ENCODE measurements around the gene DOCK4. TPM values are rescaled to one million over a fixed set of nuclear protein-coding genes. Genes with fewer than 3 reads are reported as not detected.

Gene DOCK4
- total RNA-seq, 1 donor from 2014 or later = 43.5 TPM

GRCh38 chr7:112072541-112073245, 133.5 kb downstream of the DOCK4 start:
- intact Hi-C loops (cut with DNase I) = no loop called here
- Histone ChIP-seq H3K36me3 (no peaks in the 10 kb centered on the region), H3K4me3 (no peak overlapping the region), H3K27ac (no peak overlapping the region), H3K4me1 (no peaks in the 10 kb centered on the region), H3K9me3 (no peaks in the 10 kb centered on the region), H3K27me3 (no peaks in the 10 kb centered on the region)
- no peak for DNase-seq (ENCODE audit: low spot score in 2 of 2)
- no peak for TF ChIP-seq CTCF (IDR thresholded peaks at IDR 0.05)

GRCh38 chr7:112071856-112072255, 134.3 kb downstream of the DOCK4 start:
- intact Hi-C loops (cut with DNase I) = no loop called here

DNA sequence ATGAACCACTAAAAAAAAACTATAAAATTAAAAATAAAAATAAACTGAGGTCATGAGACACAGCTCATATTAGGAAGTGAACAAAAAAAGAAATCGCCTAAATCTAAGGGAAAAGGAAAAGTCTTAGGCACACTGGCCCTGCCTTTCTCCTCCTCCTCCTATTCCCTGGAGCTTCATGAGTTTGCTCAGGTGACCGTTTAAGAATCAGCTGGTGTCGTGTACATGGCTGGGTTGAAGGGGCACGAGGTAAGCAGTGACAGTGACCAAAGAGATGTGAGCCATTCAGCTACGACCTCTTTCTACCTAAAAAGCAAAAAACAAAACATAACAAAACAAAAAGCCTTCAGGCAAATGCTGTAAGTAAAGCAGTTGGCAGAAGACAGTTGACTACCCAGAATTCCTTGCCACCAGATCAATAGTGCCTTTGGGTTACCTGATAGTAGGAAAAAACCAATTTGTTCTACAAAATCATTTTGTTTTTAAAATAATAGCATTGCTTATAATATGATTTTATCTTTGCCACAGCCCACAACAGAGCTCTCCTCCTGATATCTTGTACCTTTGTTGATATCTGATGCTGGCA, 135.4 kb downstream of the DOCK4 start:
- Histone ChIP-seq H3K4me1 (no peaks in the 10 kb centered on the region), H3K27ac (no peak overlapping the region), H3K9me3 (no peaks in the 10 kb centered on the region), H3K36me3 (no peaks in the 10 kb centered on the region), H3K27me3 (no peaks in the 10 kb centered on the region), H3K4me3 (no peak overlapping the region)
- no peak for DNase-seq (ENCODE audit: low spot score in 2 of 2)
- TF ChIP-seq CTCF (IDR thresholded peaks at IDR 0.05) = no peak
- intact Hi-C loops (cut with DNase I) = no loop called here

More at GRCh38 chr7:112071856-112072255, 134.3 kb downstream of the DOCK4 start:
- no peaks in the 10 kb centered on the region for H3K9me3 ChIP-seq
- H3K27ac ChIP-seq = no peak overlapping the region
- no peaks in the 10 kb centered on the region for H3K36me3 ChIP-seq
- TF ChIP-seq CTCF (IDR thresholded peaks at IDR 0.05) = no peak
- no peak overlapping the region for H3K4me3 ChIP-seq
- no peaks in the 10 kb centered on the region for H3K4me1 ChIP-seq
- no peak for DNase-seq (ENCODE audit: low spot score in 2 of 2)
- no peaks in the 10 kb centered on the region for H3K27me3 ChIP-seq

DNA sequence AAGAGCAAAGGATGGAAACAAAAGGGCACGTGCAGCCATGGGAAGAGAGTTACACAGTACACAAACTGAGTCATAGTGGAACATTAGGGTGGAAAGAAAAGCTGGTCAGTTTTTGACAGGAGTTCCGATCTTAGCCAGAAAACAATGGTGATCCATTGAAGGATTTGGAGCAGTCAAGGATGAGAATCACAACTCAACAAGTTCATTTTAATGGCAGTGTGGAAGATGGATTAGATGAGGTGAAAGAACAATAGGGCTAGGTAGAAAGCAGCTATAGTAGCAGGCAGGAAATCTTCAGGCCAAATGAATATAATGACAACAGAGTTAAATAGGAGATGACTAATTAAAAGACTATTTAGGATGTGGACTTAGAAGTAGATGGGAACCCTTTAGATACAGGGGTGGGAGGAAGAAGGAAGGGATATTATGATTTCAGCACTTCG, 136.3 kb downstream of the DOCK4 start:
- H3K4me3 ChIP-seq = no peak overlapping the region
- TF ChIP-seq CTCF (IDR thresholded peaks at IDR 0.05) = no peak
- H3K27ac ChIP-seq = no peak overlapping the region
- intact Hi-C loops (cut with DNase I) = no loop called here
- no peaks in the 10 kb centered on the region for H3K27me3 ChIP-seq
- DNase-seq (ENCODE audit: low spot score in 2 of 2) = no peak
- no peaks in the 10 kb centered on the region for H3K9me3 ChIP-seq
- no peaks in the 10 kb centered on the region for H3K36me3 ChIP-seq
- H3K4me1 ChIP-seq = no peaks in the 10 kb centered on the region

- Histone ChIP-seq H3K27ac (no peak overlapping the region), H3K4me3 (no peak overlapping the region), H3K4me1 (no peaks in the 10 kb centered on the region), H3K27me3 (no peaks in the 10 kb centered on the region), H3K36me3 (no peaks in the 10 kb centered on the region), H3K9me3 (no peaks in the 10 kb centered on the region)
- no peak for TF ChIP-seq CTCF (IDR thresholded peaks at IDR 0.05)
- intact Hi-C loops (cut with DNase I) = no loop called here
- no peak for DNase-seq (ENCODE audit: low spot score in 2 of 2)
Measured at GRCh38 chr7:112068967-112069366, 137.2 kb downstream of the DOCK4 start.
